Gastroesophageal sphincter (tissue), 3 donors: ENCODE measurements around the gene DCLK1.

ENCODE experiments used
- CTCF ChIP-seq, 4 experiments: fragments of 200-600 bp in 2 of 4; fragments of 450-650 bp in 2 of 4; sonication (generic) in 1 of 4; IDR thresholded peaks; one replicate each; pipeline ENCODE4 v1.5.1; 2017 to 2019; ENCODE audit warnings: antibody characterized with exemption in 4 of 4, mild to moderate bottlenecking in 2 of 4, moderate library complexity in 2 of 4
- EP300 ChIP-seq: sonication (generic); formaldehyde crosslinking; IDR thresholded peaks from one replicate; pipeline ENCODE4 v1.6.1; 2017; ENCODE audit warnings: antibody characterized with exemption, mild to moderate bottlenecking
- POLR2A ChIP-seq, 2 donors: fragments of 450-650 bp; IDR thresholded peaks; one replicate each; pipeline ENCODE4 v1.6.1; 2017; ENCODE audit warnings: antibody characterized with exemption in 2 of 2, mild to moderate bottlenecking in 2 of 2, moderate library complexity in 1 of 2

DNA sequence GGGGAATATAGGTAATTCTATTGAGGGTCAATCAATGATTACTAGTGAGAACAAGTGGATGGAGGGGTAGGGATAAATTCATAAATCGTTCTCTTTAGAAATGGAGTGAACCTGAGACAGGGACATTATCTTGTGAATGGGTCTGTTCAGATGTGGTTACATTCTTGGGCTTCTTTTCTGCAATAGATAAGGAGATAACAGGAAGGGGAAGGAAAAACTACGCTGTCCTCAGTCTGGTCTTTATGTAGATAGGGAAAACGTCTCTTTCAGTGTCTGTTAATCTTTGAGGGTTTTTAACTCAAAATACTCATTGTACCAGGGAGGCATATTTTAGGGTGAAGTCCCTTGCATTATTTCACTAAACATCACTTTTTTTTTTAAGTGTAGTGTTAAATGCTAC is 388.0 kb downstream of the DCLK1 start:
- TF ChIP-seq CTCF (IDR thresholded peaks at IDR 0.05) (no peak), EP300 (no peak), POLR2A (IDR thresholded peaks at IDR 0.05) (no peak)
